ENCODE results near the gene RIN3.

DNA sequence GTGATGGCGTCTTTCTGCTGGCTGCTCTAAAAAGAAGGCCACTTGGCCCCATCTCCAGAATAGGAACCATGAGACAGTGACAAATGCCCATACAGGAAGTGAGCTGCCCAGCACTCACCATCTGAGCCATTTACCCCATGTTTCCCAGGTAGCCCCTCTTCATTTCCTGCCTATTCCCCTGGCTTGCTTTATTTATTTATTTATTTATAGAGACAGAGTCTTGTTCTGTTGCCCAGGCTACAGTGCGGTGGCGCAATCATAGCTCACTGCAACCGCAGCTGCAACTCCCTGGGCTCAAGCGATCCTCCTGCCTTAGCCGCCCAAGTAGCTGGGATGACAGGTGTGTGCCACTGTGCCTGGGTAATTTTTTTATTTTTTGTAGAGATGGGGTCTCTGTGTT is 71.2 kb downstream of the RIN3 start:
- TF ChIP-seq POLR2A (IDR thresholded peaks at IDR 0.05; ENCODE audit: extremely low read depth, insufficient read length) = no peak
- TF ChIP-seq, protein P1, sequence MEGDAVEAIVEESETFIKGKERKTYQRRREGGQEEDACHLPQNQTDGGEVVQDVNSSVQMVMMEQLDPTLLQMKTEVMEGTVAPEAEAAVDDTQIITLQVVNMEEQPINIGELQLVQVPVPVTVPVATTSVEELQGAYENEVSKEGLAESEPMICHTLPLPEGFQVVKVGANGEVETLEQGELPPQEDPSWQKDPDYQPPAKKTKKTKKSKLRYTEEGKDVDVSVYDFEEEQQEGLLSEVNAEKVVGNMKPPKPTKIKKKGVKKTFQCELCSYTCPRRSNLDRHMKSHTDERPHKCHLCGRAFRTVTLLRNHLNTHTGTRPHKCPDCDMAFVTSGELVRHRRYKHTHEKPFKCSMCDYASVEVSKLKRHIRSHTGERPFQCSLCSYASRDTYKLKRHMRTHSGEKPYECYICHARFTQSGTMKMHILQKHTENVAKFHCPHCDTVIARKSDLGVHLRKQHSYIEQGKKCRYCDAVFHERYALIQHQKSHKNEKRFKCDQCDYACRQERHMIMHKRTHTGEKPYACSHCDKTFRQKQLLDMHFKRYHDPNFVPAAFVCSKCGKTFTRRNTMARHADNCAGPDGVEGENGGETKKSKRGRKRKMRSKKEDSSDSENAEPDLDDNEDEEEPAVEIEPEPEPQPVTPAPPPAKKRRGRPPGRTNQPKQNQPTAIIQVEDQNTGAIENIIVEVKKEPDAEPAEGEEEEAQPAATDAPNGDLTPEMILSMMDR (IDR thresholded peaks at IDR 0.05; ENCODE audit: low read depth, low read length) = no peak
- TF ChIP-seq, protein P2, sequence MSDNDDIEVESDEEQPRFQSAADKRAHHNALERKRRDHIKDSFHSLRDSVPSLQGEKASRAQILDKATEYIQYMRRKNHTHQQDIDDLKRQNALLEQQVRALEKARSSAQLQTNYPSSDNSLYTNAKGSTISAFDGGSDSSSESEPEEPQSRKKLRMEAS (IDR thresholded peaks at IDR 0.05; ENCODE audit: low read depth, low read length) = no peak

Measured in NB4 (cell line).